ENCODE data around the gene SERPINE1.
"Not testable (repeated sequence)": the region's sequence is repeated elsewhere in the genome, so short reads cannot be mapped to it uniquely, and the experiment has no call there.

Gene SERPINE1

DNA sequence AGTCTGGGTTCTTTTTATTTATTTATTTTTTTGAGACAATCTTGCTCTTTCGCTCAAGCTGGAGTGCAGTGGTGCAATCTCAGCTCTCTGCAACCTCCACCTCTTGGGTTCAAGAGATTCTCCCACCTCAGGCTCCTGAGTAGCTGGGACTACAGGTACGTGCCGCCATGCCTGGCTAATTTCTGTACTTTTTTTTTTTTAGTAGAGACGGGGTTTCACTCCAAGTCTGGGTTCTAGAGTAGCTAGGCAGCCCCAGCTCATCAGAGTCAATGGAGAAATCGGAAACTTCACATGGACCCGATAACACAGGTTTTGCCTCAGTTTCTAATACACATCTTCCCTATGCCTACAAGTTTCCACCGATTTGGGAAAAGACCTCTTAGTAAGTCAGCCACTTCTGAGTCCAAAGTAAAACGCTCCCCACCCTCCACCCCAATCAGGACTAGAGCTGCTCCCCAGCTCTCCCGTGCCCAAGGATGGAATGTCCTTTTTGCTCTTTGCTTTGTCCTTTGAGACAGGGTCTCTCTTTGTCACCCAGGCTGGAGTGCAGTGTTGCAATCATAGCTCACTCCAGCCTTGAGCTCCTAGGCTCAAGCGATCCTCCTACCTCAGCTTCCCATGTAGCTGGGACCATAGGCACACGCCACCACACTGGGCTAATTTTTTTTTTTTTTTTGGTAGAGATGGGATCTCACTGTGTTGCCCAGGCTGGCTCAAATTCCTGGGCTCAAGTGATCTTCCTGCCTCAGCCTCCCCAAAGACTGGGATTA is 3.8 kb upstream of the SERPINE1 start:
- no peak for DNase-seq (ENCODE audit: low read depth, low spot score)

DNA sequence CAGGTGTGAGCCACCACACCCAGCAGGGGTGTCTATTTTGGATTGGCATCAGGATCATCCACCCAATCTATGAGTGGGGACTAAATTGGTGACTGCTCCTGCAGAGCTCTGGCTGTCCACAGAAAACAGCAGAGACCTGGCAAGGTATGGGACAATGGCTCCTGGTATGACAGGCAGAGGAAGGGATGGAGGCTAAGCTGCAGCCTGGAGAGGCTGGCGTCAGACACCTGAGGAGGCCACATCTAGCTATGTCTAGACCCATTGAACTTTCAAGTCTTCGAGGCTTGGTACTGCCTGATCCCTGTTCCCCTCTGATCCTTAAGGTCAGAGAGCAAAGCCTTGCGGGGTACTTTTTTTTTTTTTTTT is 3.2 kb upstream of the SERPINE1 start:
- no peak for DNase-seq (ENCODE audit: low read depth, low spot score)

DNA sequence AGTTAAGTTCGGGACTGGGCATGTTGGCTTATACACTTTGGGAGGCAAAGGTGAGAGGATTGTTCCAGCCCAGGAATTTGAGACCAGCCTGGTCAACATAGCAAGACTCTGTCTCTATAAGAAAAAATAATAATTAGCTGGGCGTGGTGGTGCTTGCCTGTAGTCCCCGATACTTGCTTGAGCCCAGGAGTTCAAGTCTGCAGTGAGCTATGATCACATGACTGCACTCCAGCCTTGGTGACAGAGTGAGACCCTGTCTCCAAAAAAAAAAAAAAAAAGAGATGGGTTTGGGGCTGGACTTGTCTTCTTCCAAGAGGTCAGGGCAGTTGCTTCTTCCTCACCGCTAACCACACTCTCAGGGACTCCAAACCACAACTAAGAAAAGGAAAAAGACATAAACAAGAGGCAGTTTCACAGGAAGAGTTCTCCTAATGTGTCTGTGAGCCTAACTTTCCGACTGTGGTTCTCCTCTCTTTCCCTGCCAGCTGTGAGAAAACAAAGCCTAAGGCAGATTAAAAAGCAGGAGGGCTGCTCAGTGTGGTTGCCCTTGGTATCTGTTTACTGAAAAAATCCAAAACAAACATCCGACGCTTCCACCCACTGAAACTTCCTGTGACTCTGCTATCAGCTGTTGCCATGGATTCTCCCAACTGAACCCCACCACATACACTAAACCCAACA is 2.4 kb upstream of the SERPINE1 start:
- DNase-seq (ENCODE audit: low read depth, low spot score): peak; percentile 92

DNA sequence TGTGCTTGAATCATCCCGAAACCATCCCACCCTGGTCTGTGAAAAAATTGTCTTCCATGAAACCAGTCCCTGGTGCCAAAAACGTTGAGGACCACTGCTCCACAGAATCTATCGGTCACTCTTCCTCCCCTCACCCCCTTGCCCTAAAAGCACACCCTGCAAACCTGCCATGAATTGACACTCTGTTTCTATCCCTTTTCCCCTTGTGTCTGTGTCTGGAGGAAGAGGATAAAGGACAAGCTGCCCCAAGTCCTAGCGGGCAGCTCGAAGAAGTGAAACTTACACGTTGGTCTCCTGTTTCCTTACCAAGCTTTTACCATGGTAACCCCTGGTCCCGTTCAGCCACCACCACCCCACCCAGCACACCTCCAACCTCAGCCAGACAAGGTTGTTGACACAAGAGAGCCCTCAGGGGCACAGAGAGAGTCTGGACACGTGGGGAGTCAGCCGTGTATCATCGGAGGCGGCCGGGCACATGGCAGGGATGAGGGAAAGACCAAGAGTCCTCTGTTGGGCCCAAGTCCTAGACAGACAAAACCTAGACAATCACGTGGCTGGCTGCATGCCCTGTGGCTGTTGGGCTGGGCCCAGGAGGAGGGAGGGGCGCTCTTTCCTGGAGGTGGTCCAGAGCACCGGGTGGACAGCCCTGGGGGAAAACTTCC is 784 bp upstream of the SERPINE1 start:
- DNase-seq (ENCODE audit: low read depth, low spot score): no peak

DNA sequence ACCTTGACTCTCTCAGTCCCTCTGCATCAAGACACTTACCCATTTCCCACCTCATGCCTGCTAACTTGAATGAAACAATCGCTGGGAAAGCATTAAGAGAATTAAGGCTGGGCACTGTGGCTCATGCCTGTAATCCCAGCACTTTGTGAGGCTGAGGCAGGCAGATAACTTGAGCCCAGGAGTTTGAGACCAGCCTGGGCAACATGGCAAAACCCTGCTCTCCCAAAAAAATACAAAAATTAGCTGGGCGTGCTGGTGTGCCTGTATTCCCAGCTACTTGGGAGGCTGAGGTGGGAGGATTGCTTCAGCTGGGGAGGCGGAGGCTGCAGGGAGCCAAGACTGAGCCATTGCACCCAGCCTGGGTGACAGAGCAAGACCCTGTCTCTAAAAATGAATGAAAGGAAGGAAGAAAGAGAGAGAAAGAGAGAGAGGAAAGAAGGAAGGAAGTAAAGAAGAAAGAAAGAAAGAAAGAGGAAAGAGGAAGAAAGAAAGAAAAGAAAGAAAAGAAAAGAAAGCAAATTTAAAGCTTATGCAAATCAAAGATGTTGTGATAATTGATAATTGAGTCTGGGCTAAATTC is 646 bp downstream of the SERPINE1 start:
- no peak for DNase-seq (ENCODE audit: low read depth, low spot score)

DNA sequence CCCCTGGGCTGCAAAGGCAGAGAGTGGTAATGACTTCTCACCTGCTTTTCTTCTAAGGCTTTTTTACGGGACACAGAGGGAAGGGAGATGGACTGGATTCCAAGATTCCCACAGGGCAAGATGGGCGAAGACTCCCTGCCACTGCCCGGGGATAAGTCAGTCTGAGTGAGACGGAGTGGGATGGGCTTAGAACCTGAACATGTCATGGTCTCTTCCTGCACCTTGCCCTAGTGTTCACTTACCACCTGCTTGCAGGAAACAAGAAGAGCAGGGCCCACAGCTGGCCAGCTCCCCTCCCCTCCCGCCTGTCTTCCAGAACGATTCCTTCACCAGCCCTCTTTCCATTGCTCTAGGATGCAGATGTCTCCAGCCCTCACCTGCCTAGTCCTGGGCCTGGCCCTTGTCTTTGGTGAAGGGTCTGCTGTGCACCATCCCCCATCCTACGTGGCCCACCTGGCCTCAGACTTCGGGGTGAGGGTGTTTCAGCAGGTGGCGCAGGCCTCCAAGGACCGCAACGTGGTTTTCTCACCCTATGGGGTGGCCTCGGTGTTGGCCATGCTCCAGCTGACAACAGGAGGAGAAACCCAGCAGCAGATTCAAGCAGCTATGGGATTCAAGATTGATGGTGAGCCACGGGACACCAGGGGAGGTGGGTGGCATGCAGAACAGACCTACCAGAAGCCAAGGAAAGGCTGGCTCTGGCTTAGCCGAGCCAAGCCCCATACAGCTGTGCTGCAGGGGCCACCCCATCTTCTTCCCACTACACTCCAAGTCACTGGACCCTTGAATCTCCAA is 1.3 kb downstream of the SERPINE1 start:
- DNase-seq (ENCODE audit: low read depth, low spot score): no peak

DNA sequence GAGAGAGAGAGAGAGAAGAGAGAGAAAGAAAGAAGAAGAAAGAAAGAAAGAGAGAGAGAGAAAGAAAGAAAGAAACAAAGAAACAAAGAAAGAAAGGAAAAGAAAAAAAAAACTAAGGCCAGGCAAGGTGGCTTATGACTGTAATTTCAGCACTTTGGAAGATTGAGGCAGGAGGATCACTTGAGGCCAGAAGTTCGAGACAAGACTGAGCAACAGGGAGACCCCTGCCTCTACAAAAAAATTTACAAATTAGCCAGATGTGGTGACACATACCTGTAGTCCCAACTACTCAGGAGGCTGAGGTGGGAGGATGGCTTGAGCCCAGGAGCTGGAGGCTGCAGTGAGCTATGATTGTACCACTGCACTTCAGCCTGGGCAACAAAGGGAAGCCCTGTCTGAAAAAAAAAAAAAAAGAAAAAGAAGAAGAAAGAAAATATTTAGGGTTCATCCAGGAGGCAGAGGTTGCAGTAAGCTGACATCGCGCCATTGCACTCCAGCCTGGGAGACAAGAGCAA is 2.8 kb downstream of the SERPINE1 start:
- no peak for DNase-seq (ENCODE audit: low read depth, low spot score)

DNA sequence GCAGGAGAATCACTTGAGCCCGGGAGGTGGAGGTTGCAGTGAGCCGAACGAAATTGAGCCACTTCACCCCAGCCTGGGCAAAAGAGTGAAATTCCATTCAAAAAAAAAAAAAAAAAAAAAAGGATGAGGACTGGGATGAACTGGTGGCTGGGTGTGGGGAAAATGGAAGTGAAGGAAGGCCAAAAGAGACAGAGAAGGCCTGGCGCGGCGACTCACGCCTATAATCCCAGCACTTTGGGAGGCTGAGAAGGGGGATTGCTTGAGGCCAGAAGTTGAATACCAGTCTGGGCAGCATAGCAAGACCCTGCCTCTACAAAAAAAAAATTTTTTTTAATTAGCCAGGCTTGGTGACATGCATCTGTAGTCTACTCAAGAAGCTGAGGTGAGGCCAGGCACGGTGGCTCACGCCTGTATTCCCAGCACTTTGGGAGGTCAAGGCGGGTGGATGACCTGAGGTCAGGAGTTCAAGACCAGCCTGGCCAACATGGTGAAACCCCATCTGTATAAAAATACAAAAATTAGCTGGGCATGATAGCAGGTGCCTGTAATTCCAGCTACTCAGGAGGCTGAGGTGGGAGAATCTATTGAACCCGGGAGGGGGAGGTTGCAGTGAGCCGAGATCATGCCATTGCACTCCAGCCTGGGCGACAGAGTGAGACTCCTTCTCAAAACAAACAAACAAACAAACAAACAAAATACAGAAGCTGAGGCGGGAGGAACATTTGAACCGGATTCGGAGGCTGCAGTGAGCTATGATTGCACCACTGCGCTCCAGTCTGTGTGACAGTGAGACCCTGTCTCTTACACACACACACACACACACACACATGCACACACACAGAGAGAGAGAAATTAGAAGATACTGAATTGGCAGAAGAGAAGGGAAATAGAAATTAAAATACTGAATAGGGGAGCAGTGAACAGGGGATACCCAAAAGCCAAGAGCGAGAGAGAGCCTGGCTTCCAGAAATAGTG is 6.0 kb downstream of the SERPINE1 start:
- DNase-seq (ENCODE audit: low read depth, low spot score): not testable (repeated sequence)

DNA sequence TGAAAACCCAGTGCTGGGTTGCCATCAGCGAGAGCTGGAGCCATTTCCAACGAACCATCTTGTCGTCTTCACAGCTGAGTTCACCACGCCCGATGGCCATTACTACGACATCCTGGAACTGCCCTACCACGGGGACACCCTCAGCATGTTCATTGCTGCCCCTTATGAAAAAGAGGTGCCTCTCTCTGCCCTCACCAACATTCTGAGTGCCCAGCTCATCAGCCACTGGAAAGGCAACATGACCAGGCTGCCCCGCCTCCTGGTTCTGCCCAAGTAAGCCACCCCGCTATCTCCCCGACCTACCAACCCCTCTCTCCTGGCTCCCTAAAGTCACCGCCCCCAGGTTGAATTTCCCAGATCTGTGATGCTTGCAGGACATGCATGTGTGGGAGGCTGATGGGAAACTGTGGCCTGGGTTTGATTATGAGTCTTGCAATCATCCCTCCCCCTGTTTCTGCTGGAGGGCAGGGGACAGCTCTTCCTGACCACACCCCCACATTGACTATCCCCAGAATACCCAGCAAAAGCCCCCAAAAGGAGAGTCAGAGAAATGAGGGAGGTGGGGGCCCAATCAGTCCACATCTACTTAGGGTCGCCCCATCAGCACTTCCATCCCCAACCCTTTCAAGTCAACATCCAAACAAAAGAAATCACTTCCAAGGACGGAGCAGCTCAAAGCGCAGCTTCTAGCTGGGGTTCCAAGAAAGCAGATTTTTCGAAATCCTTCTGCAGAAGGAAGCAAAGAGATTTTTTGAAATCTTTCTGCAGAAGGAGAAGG is 6.9 kb downstream of the SERPINE1 start:
- DNase-seq (ENCODE audit: low read depth, low spot score): no peak

DNA sequence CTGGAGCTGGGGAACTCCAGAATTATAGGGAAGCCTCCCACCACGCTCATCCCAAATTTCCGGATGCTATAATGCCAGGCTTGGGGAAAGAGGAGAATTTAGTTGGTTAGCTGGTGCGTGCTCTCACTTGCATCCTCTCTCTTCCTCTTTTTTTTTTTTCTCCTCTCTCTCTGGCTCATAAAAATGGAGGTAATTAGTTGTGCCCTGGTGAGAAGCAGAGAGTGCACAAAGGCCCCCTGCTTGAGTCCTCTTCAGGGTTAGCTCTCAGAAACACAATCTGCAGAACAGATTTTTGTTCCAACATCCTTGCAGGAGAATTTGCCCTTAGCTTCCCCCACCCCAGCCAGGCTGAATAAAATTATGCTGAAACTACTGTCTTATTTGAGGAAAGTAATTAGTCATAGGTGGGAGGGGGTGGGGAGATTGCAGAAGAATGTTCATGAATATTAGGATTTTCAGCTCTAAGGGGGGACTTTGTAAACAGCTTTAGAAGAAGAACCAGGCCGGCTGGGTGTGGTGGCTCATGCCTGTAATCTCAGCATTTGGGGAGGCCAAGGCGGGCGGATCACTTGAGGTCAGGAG is 7.6 kb downstream of the SERPINE1 start:
- DNase-seq (ENCODE audit: low read depth, low spot score): no peak

DNA sequence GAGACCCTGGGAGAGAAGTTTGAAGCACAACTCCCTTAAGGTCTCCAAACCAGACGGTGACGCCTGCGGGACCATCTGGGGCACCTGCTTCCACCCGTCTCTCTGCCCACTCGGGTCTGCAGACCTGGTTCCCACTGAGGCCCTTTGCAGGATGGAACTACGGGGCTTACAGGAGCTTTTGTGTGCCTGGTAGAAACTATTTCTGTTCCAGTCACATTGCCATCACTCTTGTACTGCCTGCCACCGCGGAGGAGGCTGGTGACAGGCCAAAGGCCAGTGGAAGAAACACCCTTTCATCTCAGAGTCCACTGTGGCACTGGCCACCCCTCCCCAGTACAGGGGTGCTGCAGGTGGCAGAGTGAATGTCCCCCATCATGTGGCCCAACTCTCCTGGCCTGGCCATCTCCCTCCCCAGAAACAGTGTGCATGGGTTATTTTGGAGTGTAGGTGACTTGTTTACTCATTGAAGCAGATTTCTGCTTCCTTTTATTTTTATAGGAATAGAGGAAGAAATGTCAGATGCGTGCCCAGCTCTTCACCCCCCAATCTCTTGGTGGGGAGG is 10.8 kb downstream of the SERPINE1 start:
- no peak for DNase-seq (ENCODE audit: low read depth, low spot score)

DNA sequence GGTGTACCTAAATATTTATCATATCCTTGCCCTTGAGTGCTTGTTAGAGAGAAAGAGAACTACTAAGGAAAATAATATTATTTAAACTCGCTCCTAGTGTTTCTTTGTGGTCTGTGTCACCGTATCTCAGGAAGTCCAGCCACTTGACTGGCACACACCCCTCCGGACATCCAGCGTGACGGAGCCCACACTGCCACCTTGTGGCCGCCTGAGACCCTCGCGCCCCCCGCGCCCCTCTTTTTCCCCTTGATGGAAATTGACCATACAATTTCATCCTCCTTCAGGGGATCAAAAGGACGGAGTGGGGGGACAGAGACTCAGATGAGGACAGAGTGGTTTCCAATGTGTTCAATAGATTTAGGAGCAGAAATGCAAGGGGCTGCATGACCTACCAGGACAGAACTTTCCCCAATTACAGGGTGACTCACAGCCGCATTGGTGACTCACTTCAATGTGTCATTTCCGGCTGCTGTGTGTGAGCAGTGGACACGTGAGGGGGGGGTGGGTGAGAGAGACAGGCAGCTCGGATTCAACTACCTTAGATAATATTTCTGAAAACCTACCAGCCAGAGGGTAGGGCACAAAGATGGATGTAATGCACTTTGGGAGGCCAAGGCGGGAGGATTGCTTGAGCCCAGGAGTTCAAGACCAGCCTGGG is 11.4 kb downstream of the SERPINE1 start:
- DNase-seq (ENCODE audit: low read depth, low spot score): peak; percentile 91

DNA sequence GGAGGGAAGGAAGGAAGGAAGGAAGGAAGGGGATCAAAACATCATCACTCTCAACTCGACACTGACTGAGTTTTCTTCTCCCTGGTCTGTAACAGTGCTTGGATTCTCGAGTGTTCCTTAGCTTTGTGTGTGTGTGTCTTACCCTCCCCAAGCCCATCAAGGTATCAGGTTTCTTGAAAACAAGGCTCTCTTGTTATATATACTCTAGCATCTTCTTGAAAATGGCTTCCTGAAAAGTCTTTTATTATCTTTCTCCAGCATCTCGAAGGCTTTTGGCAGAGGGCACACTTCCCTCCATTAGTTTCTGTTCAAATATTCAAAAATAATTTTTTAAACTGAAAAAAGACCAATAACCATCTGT is 13.4 kb downstream of the SERPINE1 start:
- no peak for DNase-seq (ENCODE audit: low read depth, low spot score)

DNA sequence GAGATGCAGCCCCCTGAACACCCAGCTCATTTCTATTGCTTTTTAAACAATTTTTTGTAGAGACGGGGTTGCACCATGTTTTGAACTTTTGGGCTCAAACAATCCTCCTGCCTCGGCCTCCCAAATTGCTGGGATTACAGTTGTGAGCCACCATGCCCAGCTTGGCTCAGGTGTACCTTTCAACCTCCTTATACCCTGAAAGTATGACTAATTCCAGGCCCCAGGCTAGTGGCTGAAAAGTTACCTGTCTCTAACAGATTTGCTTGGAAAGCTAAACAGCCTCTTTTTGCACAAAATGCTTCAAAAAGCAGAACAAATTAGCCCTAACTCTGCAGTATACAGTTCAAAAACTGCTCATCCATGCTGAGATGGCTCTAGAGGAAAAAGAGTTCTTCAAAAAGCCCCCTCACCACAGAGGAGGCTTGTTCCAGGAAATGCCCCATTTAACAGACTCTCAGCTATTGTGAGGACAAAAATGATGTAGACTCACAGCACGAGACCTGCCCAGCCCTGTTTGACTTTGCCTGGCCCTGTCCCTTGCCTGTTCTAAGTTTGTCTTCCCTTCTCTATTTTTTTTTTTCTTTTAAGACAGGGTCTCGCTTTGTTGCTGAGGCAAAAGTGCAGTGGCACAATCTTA is 14.0 kb downstream of the SERPINE1 start:
- DNase-seq (ENCODE audit: low read depth, low spot score): no peak

DNA sequence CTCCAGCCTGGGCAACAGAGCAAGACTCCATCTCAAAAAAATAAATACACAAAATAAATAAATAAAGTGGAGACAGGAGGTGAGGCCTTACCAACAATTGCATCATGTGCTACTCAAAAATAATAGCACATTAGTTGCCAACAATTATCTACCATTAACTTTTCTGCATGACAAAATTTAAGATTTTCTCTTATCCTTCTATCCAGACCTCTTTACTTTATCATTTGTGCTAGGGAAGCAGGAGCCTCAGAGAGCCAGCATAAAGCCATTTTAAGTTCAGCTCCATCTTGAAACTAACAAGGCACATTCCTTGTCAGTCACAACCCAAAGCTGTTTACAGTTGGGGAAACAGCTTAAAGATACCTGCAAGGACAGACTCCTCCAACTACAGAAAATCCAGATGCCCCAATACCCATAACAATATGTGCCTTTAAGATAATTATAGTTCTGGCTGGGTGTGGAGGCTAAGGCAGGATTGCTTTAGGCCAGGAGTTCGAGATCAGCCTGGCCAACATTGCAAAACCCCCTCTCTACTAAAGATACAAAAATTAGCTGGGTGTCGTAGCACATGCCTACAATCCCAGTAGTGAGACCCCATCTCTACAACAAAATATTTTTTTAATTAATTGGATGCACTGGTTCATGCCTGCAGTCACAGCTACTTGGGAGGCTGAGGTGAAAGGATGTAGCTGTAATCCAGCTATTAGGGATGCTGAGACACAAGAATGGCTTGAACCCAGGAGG is 25.2 kb downstream of the SERPINE1 start:
- DNase-seq (ENCODE audit: low read depth, low spot score): no peak

DNA sequence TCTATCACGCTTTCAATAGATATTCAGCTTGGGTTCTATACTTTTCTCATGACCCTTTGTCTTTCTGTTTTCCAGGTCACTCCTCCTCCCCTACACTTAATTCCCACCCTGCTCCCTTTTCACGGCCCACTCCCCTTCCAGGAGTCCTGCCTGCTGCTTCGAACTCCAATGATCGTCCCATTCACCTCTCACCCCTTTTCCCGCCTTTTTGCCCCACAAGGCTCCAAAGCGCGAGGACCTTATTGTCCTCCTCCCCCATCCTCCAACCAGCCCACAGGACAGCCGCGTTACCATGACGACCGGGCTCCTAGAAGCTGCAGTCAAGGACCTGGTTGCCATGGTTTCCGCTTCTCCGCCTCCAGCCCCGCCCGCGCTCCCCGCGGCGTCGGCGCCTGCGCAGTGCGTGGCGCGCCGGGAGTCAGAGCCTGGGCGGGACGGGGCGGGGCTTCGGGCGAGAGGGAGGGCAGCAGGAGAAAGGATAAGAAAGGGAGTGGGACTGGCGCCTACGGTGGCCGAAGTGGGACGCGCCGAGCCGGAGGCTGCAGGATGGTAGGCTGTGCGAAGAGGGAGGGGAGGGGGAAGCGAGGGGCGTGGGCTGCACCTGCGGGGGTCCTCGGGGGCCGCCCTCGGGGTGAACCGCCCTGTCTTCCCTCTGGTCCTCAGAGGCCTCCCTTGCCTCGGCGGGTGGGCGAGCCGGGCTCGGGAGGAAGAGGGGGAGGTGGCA is 27.2 kb downstream of the SERPINE1 start, which contains the start of gene AP1S1:
Gene AP1S1, plus strand, starts transcription at position 508 of the 724 bp plus-strand sequence. Its CDS starts 39 bp downstream, at position 547.
- peak; percentile 77 for DNase-seq (ENCODE audit: low read depth, low spot score)
